Breast epithelium (tissue), 3 donors: ENCODE measurements around the gene DCAF8L1.

Source experiments
- POLR2A ChIP-seq: fragments of 450-650 bp; IDR thresholded peaks from one replicate; pipeline ENCODE4 v1.6.1; 2016; ENCODE audit warnings: antibody characterized with exemption, mild to moderate bottlenecking, moderate library complexity
- POLR2AphosphoS5 ChIP-seq, 3 donors: sonication (generic); formaldehyde crosslinking; IDR thresholded peaks; one replicate each; pipeline ENCODE4 v1.6.1; 2017; ENCODE audit warnings: antibody characterized with exemption in 3 of 3
- TF ChIP-seq, protein P1 (sequence below), 3 donors: fragments of 450-650 bp; IDR thresholded peaks; one replicate each; pipeline ENCODE4 v1.5.1; 2016 to 2017; ENCODE audit warnings: antibody characterized with exemption in 3 of 3, mild to moderate bottlenecking in 3 of 3, moderate library complexity in 3 of 3

DNA sequence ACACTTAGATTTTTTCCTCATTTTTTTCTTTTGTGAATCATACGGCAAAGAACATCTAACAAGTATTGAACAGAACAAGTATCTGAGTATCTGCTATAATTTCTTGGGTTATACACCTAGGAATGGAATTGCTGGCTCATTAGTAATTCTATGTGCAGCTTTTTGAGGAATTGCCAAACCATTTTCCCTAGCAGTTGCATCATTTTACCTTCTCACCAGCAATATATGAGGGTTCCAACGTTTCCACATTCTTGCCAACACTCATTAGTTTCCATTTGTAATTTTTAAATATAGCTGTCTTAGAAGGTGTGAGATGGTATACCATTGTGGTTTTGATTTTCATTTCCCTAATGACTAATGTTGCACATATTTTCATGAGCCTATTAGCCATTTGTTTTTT is 41.1 kb upstream of the DCAF8L1 start:
- TF ChIP-seq, protein P1, sequence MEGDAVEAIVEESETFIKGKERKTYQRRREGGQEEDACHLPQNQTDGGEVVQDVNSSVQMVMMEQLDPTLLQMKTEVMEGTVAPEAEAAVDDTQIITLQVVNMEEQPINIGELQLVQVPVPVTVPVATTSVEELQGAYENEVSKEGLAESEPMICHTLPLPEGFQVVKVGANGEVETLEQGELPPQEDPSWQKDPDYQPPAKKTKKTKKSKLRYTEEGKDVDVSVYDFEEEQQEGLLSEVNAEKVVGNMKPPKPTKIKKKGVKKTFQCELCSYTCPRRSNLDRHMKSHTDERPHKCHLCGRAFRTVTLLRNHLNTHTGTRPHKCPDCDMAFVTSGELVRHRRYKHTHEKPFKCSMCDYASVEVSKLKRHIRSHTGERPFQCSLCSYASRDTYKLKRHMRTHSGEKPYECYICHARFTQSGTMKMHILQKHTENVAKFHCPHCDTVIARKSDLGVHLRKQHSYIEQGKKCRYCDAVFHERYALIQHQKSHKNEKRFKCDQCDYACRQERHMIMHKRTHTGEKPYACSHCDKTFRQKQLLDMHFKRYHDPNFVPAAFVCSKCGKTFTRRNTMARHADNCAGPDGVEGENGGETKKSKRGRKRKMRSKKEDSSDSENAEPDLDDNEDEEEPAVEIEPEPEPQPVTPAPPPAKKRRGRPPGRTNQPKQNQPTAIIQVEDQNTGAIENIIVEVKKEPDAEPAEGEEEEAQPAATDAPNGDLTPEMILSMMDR (IDR thresholded peaks at IDR 0.05) = no peak
- TF ChIP-seq POLR2A (no peak), POLR2AphosphoS5 (IDR thresholded peaks at IDR 0.05) (no peak)
